H1 (cell line): ENCODE data around the gene SLC24A5. TPM values are rescaled to one million over a fixed set of nuclear protein-coding genes. Genes with fewer than 3 reads are reported as not detected.

Experiments used
- CTCF ChIA-PET: fragments of 300-600 bp; sonication (Branson Sonifier 250); formaldehyde crosslinking; loops from one replicate; lab custom pipeline; 2021; ENCODE audit not compliant: partially characterized antibody; lab: Charles Lee
- POLR2A ChIA-PET: fragments of 300-600 bp; sonication (Branson Sonifier 250); formaldehyde crosslinking; loops from one replicate; lab custom pipeline; 2021; ENCODE audit warnings: inconsistent platforms; ENCODE audit not compliant: partially characterized antibody; lab: Charles Lee
- DNase-seq, 2 experiments: peaks; one replicate each; pipeline versions ENCODE4 v3.0.0 to v3.0.0-alpha.2; 2010 to 2022; ENCODE audit warnings: low spot score in 2 of 2, low read depth in 1 of 2, mixed read lengths in 1 of 2
- FAIRE-seq: peaks from 2 replicates; lab custom pipeline; 2011; peaks lifted over from hg19 to GRCh38; lab: Jason Lieb, UNC
- H2AFZ ChIP-seq: 2 replicates; pipeline ENCODE4 v1.8.1; 2012; ENCODE audit warnings: low read length, inconsistent platforms
- H2AK5ac ChIP-seq: 2 replicates; pipeline ENCODE4 v1.6.1; 2013; ENCODE audit warnings: low read depth, low read length
- H2BK120ac ChIP-seq: replicated peaks from 2 replicates; pipeline ENCODE3; 2013; ENCODE audit warnings: low read depth, low read length, inconsistent platforms
- H2BK12ac ChIP-seq: 2 replicates; pipeline ENCODE4 v1.6.1; 2013; ENCODE audit warnings: low read depth, low read length
- H2BK15ac ChIP-seq: 2 replicates; pipeline ENCODE4 v1.6.1; 2013; ENCODE audit warnings: low read length
- H2BK20ac ChIP-seq: 2 replicates; pipeline ENCODE4 v1.6.1; 2013; ENCODE audit warnings: low read length
- H2BK5ac ChIP-seq: 2 replicates; pipeline ENCODE4 v1.6.1; 2013; ENCODE audit warnings: low read depth, low read length
- H3K14ac ChIP-seq: 2 replicates; pipeline ENCODE4 v1.6.1; 2013; ENCODE audit warnings: inconsistent platforms; ENCODE audit not compliant: insufficient read length
- H3K18ac ChIP-seq: 2 replicates; pipeline ENCODE4 v1.6.1; 2013; ENCODE audit warnings: low read length; ENCODE audit errors: extremely low read depth
- H3K23ac ChIP-seq: 2 replicates; pipeline ENCODE4 v1.6.1; 2013; ENCODE audit warnings: inconsistent platforms; ENCODE audit not compliant: insufficient read length
- H3K23me2 ChIP-seq: 2 replicates; pipeline ENCODE4 v1.6.1; 2013; ENCODE audit warnings: low read depth, low read length
- H3K27ac ChIP-seq: 2 replicates; pipeline ENCODE4 v1.6.1; 2011; ENCODE audit warnings: low read depth, low read length, inconsistent platforms
- H3K27me3 ChIP-seq, 4 experiments: replicated peaks in 1 of 4; 1 replicate in 1 of 4; 2 replicates in 3 of 4; pipeline versions ENCODE4 v1.6.1 to v1.8.1; 2011 to 2013; ENCODE audit warnings: low read length in 3 of 4, mild to moderate bottlenecking in 3 of 4, inconsistent platforms in 2 of 4, mixed read lengths in 2 of 4, moderate library complexity in 1 of 4; ENCODE audit not compliant: control insufficient read depth in 3 of 4, insufficient read depth in 3 of 4; ENCODE audit errors: extremely low read depth in 1 of 4
- H3K36me3 ChIP-seq, 4 experiments: 2 replicates each; pipeline versions ENCODE4 v1.6.1 to v1.8.1; 2011 to 2013; ENCODE audit warnings: mild to moderate bottlenecking in 4 of 4, low read length in 3 of 4, moderate library complexity in 2 of 4, control low read depth in 1 of 4, inconsistent platforms in 1 of 4; ENCODE audit not compliant: insufficient read depth in 4 of 4, control insufficient read depth in 2 of 4
- H3K4ac ChIP-seq: replicated peaks from 2 replicates; pipeline ENCODE3; 2013; ENCODE audit warnings: low read length, low read depth, mixed read lengths, inconsistent platforms; ENCODE audit not compliant: insufficient read length
- H3K4me1 ChIP-seq, 4 experiments: replicated peaks in 1 of 4; 1 replicate in 1 of 4; 2 replicates in 3 of 4; pipeline versions ENCODE4 v1.6.1 to v1.8.1; 2011 to 2013; ENCODE audit warnings: low read length in 3 of 4, inconsistent platforms in 2 of 4, mixed read lengths in 1 of 4; ENCODE audit not compliant: insufficient read depth in 4 of 4, control insufficient read depth in 3 of 4
- H3K4me2 ChIP-seq, 2 experiments: 2 replicates each; pipeline versions ENCODE4 v1.6.1 to v1.8.1; 2011 to 2013; ENCODE audit warnings: low read depth in 2 of 2, low read length in 2 of 2, control low read depth in 1 of 2, inconsistent platforms in 1 of 2, mild to moderate bottlenecking in 1 of 2; ENCODE audit not compliant: insufficient read depth in 1 of 2
- H3K4me3 ChIP-seq, 4 experiments: fragments of 200-600, 300-600 bp in 1 of 4; sonication (generic), shearing (Covaris generic), sonication (Bioruptor Twin) in 1 of 4; 2 replicates each; pipeline versions ENCODE4 v1.5.1 to v1.8.1; 2011 to 2016; ENCODE audit warnings: low read length in 4 of 4, low read depth in 3 of 4, control low read depth in 2 of 4, inconsistent platforms in 2 of 4, mild to moderate bottlenecking in 2 of 4, mixed read lengths in 1 of 4, moderate library complexity in 1 of 4; ENCODE audit not compliant: insufficient read depth in 2 of 4; ENCODE audit errors: extremely low read depth in 1 of 4
- H3K56ac ChIP-seq: replicated peaks from 2 replicates; pipeline ENCODE3; 2013; ENCODE audit warnings: low read depth, mild to moderate bottlenecking, mixed read lengths, low read length, inconsistent platforms; ENCODE audit not compliant: insufficient read length
- H3K79me1 ChIP-seq: 2 replicates; pipeline ENCODE4 v1.6.1; 2013; ENCODE audit warnings: low read depth, low read length, control low read depth
- H3K79me2 ChIP-seq, 2 experiments: 2 replicates each; pipeline versions ENCODE4 v1.6.1 to v1.8.1; 2012 to 2013; ENCODE audit warnings: low read length in 2 of 2, mild to moderate bottlenecking in 2 of 2, inconsistent platforms in 1 of 2; ENCODE audit not compliant: insufficient read depth in 2 of 2, control insufficient read depth in 1 of 2
- H3K9ac ChIP-seq, 4 experiments: replicated peaks in 1 of 4; 1 replicate in 1 of 4; 2 replicates in 3 of 4; pipeline versions ENCODE4 v1.6.1 to v1.8.1; 2011 to 2013; ENCODE audit warnings: low read depth in 3 of 4, low read length in 3 of 4, control low read depth in 2 of 4, mild to moderate bottlenecking in 2 of 4, moderate library complexity in 2 of 4, inconsistent platforms in 1 of 4; ENCODE audit errors: extremely low read depth in 1 of 4
- H3K9me3 ChIP-seq, 2 experiments: 2 replicates each; pipeline versions ENCODE4 v1.6.1 to v1.8.1; 2012 to 2013; ENCODE audit warnings: mild to moderate bottlenecking in 2 of 2, moderate library complexity in 2 of 2, control low read depth in 1 of 2, inconsistent platforms in 1 of 2, low read depth in 1 of 2, low read length in 1 of 2, mixed read lengths in 1 of 2; ENCODE audit not compliant: insufficient read depth in 2 of 2
- H4K20me1 ChIP-seq, 2 experiments: replicated peaks in 1 of 2; 2 replicates each; pipeline versions ENCODE3 to v1.8.1; 2011 to 2013; ENCODE audit warnings: inconsistent platforms in 2 of 2, low read length in 2 of 2, mild to moderate bottlenecking in 1 of 2; ENCODE audit not compliant: insufficient read depth in 2 of 2, control insufficient read depth in 1 of 2
- H4K5ac ChIP-seq: 2 replicates; pipeline ENCODE4 v1.6.1; 2013; ENCODE audit warnings: low read length, low read depth, mixed read lengths, inconsistent platforms; ENCODE audit not compliant: insufficient read length
- H4K8ac ChIP-seq: 2 replicates; pipeline ENCODE4 v1.8.0; 2013; ENCODE audit warnings: mild to moderate bottlenecking, moderate library complexity, low read length, inconsistent platforms; ENCODE audit not compliant: insufficient read depth; ENCODE audit errors: extremely low read depth
- H4K91ac ChIP-seq: replicated peaks from 2 replicates; pipeline ENCODE3; 2013; ENCODE audit warnings: low read length, mixed read lengths, inconsistent platforms; ENCODE audit not compliant: insufficient read length
- CHD2 ChIP-seq: IDR thresholded peaks from 2 replicates; pipeline ENCODE4 v1.6.1; 2012; ENCODE audit warnings: low read length, improper control_type of control experiment
- CREB1 ChIP-seq: IDR thresholded peaks from 2 replicates; pipeline ENCODE4 v1.6.1; 2012; ENCODE audit warnings: inconsistent platforms
- EGR1 ChIP-seq: IDR thresholded peaks from 2 replicates; pipeline ENCODE4 v1.6.1; 2011; ENCODE audit warnings: low read depth, low read length, borderline replicate concordance
- SIRT6 ChIP-seq: IDR thresholded peaks from one replicate; pipeline ENCODE4 v1.7.1; 2012; ENCODE audit warnings: low read length, inconsistent platforms
- TCF12 ChIP-seq: IDR thresholded peaks from 2 replicates; pipeline ENCODE4 v1.6.1; 2011; ENCODE audit warnings: low read depth, mild to moderate bottlenecking, low read length
- ZNF274 ChIP-seq: IDR thresholded peaks from 2 replicates; pipeline ENCODE4 v1.7.0; 2012; ENCODE audit warnings: low read length, borderline replicate concordance; ENCODE audit errors: extremely low read depth
- whole genome bisulfite sequencing, 2 experiments: shearing (Covaris generic) in 1 of 2; methylation state at CpG; one replicate each; pipeline versions ENCODE4 v1.1.6 to v1.1.7; 2013 to 2015; ENCODE audit warnings: low lambda C conversion rate in 2 of 2, mixed read lengths in 2 of 2, inconsistent platforms in 1 of 2, low coverage in 1 of 2, missing lambda C conversion rate in 1 of 2; ENCODE audit not compliant: insufficient replicate concordance in 2 of 2, insufficient coverage in 1 of 2, insufficient read length in 1 of 2; ENCODE audit errors: extremely low coverage in 1 of 2, missing lambda C conversion rate in 1 of 2; 5-methylcytosine and 5-hydroxymethylcytosine counted together
- polyA plus RNA-seq, 7 experiments: library from polyadenylated mRNA; depleted of rRNA in 3 of 7; stranded (reverse) in 5 of 7; unstranded in 2 of 7; fragments of >200 nt in 5 of 7; fragments of 200-250 nt in 2 of 7; gene quantifications; 1 replicate in 5 of 7; 2 replicates in 1 of 7; 4 replicates in 1 of 7; pipeline versions ENCODE4 v1.2.1 to v1.2.3, GENCODE V29; 2011 to 2013; ENCODE audit warnings: missing spikeins in 2 of 7, mixed read lengths in 2 of 7
- total RNA-seq: library from RNA; stranded (reverse); fragmentation: NEBNext Ultra II Directional; extraction: Animal tissue kit (Norgen Biotek cat#: 25700); gene quantifications from 2 replicates; pipeline ENCODE4 v1.2.1, GENCODE V29; 2021
- TF ChIP-seq, protein P1 (sequence below): IDR thresholded peaks from 2 replicates; pipeline ENCODE4 v1.6.1; 2012; ENCODE audit warnings: low read length, inconsistent platforms
- TF ChIP-seq, protein P2 (sequence below): IDR thresholded peaks from 2 replicates; pipeline ENCODE4 v1.6.1; 2011; ENCODE audit warnings: low read depth, mild to moderate bottlenecking, low read length; ENCODE audit not compliant: insufficient read depth
- TF ChIP-seq, protein P3 (sequence below): IDR thresholded peaks from 2 replicates; pipeline ENCODE4 v1.6.1; 2011; ENCODE audit warnings: low read length, improper control_type of control experiment

Gene SLC24A5
- total and polyA plus RNA-seq, 2 of the 8 experiments (the other 6 are each of a cell fraction or from before 2014, with no cell fraction given) = not detected

DNA sequence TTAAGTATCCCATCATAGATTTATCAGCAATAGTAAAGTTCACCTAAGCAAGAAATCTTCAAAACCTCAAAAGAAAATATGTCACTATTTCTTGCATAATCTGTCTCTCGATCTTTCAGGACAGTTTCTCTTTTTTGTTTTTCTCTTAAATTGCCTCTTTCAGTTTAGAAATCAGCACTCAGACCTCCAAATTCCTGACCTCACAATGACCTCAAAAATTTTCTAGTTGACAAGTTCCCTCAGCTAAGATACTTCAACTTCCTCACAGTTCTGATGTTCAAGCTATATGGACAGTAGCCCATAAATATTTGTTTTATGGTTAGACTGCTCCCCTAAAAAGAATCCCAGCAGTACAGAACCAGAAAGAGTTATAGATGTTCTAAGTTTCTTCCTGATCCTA lies 24.1 kb downstream of the SLC24A5 start:
- Histone ChIP-seq H4K91ac (no peak overlapping the region), H2BK120ac (no peak overlapping the region), H3K14ac (no peak overlapping the region), H2BK12ac (no peak overlapping the region), H2BK5ac (no peak overlapping the region), H3K36me3 (peaks cover 0 to 56% (median 17%) of the 10 kb centered on the region in 4 experiments; a peak in 5 of 8 replicates), H3K4ac (no peak overlapping the region), H3K18ac (no peak overlapping the region), H2AFZ (no peak overlapping the region), H3K4me3 (no peak overlapping the region), H3K9ac (no peak overlapping the region), H3K23ac (no peak overlapping the region), H3K27ac (no peak overlapping the region), H2AK5ac (no peak overlapping the region), H4K8ac (no peak overlapping the region), H3K79me2 (no peaks in the 10 kb centered on the region), H2BK20ac (no peak overlapping the region), H3K56ac (no peak overlapping the region), H4K20me1 (no peaks in the 10 kb centered on the region), H3K9me3 (no peaks in the 10 kb centered on the region), H3K79me1 (no peaks in the 10 kb centered on the region), H3K23me2 (no peaks in the 10 kb centered on the region), H2BK15ac (no peak overlapping the region), H3K4me2 (no peak overlapping the region), H3K4me1 (peaks cover 0 to 2% (median 0%) of the 10 kb centered on the region in 4 experiments; a peak in 1 of 7 replicates), H4K5ac (no peak overlapping the region), H3K27me3 (no peaks in the 10 kb centered on the region)
- FAIRE-seq (no peak), DNase-seq (no peak)
- ChIA-PET CTCF (no interaction called here), POLR2A (no interaction called here)
- TF ChIP-seq TCF12 (no peak), CHD2 (no peak), ZNF274 (no peak), CREB1 (no peak), EGR1 (no peak), SIRT6 (no peak)
- TF ChIP-seq, protein P1, sequence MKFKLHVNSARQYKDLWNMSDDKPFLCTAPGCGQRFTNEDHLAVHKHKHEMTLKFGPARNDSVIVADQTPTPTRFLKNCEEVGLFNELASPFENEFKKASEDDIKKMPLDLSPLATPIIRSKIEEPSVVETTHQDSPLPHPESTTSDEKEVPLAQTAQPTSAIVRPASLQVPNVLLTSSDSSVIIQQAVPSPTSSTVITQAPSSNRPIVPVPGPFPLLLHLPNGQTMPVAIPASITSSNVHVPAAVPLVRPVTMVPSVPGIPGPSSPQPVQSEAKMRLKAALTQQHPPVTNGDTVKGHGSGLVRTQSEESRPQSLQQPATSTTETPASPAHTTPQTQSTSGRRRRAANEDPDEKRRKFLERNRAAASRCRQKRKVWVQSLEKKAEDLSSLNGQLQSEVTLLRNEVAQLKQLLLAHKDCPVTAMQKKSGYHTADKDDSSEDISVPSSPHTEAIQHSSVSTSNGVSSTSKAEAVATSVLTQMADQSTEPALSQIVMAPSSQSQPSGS = no peak
- TF ChIP-seq, protein P2, sequence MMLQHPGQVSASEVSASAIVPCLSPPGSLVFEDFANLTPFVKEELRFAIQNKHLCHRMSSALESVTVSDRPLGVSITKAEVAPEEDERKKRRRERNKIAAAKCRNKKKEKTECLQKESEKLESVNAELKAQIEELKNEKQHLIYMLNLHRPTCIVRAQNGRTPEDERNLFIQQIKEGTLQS = no peak
- TF ChIP-seq, protein P3, sequence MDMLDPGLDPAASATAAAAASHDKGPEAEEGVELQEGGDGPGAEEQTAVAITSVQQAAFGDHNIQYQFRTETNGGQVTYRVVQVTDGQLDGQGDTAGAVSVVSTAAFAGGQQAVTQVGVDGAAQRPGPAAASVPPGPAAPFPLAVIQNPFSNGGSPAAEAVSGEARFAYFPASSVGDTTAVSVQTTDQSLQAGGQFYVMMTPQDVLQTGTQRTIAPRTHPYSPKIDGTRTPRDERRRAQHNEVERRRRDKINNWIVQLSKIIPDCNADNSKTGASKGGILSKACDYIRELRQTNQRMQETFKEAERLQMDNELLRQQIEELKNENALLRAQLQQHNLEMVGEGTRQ = no peak
- 76% methylated on average over 1 of the region's 1 CpG; no CpG with 5 or more reads in 1 of the 2 experiments for WGBS, 2 experiments
